Measurements from ENCODE around the gene ZC3H7B.
"Not testable (repeated sequence)": the region's sequence is repeated elsewhere in the genome, so short reads cannot be mapped to it uniquely, and the experiment has no call there.

Gene ZC3H7B

GRCh38 chr22:41383085-41383484, 81.8 kb downstream of the ZC3H7B start:
- Histone ChIP-seq H3K27ac (ENCODE audit: low read depth, low read length) (no peak overlapping the region), H2AFZ (ENCODE audit: low read length, unreplicated experiment) (no peak overlapping the region), H3K4me3 (ENCODE audit: low read depth, low read length) (peak overlapping the region; percentile 89; the same call in 1 of the 2 replicates)

GRCh38 chr22:41384128-41384527, 82.8 kb downstream of the ZC3H7B start:
- H2AFZ ChIP-seq (ENCODE audit: low read length, unreplicated experiment): no peak overlapping the region
- no peak overlapping the region for H3K27ac ChIP-seq (ENCODE audit: low read depth, low read length)
- H3K27me3 ChIP-seq (ENCODE audit: insufficient read depth, low read length): no peaks in the 10 kb centered on the region
- H3K4me3 ChIP-seq (ENCODE audit: low read depth, low read length): no peak overlapping the region
- no peaks in the 10 kb centered on the region for H3K79me2 ChIP-seq (ENCODE audit: control insufficient read depth, insufficient read depth, low read length, unreplicated experiment)
- peaks cover 7% of the 10 kb centered on the region for H3K4me1 ChIP-seq (ENCODE audit: control insufficient read depth, insufficient read depth, low read length, unreplicated experiment)
- H3K36me3 ChIP-seq (ENCODE audit: insufficient read depth, low read length): no peaks in the 10 kb centered on the region

More at GRCh38 chr22:41383085-41383484, 81.8 kb downstream of the ZC3H7B start:
- Histone ChIP-seq H3K79me2 (ENCODE audit: control insufficient read depth, insufficient read depth, low read length, unreplicated experiment) (no peaks in the 10 kb centered on the region), H3K4me1 (ENCODE audit: control insufficient read depth, insufficient read depth, low read length, unreplicated experiment) (peaks cover 7% of the 10 kb centered on the region), H3K27me3 (ENCODE audit: insufficient read depth, low read length) (no peaks in the 10 kb centered on the region), H3K36me3 (ENCODE audit: insufficient read depth, low read length) (no peaks in the 10 kb centered on the region)

GRCh38 chr22:41387341-41387740, 86.0 kb downstream of the ZC3H7B start:
- no peak overlapping the region for H2AFZ ChIP-seq (ENCODE audit: low read length, unreplicated experiment)
- H3K4me1 ChIP-seq (ENCODE audit: control insufficient read depth, insufficient read depth, low read length, unreplicated experiment): no peaks in the 10 kb centered on the region
- no peaks in the 10 kb centered on the region for H3K36me3 ChIP-seq (ENCODE audit: insufficient read depth, low read length)
- no peaks in the 10 kb centered on the region for H3K27me3 ChIP-seq (ENCODE audit: insufficient read depth, low read length)
- H3K79me2 ChIP-seq (ENCODE audit: control insufficient read depth, insufficient read depth, low read length, unreplicated experiment): no peaks in the 10 kb centered on the region
- no peak overlapping the region for H3K27ac ChIP-seq (ENCODE audit: low read depth, low read length)
- H3K4me3 ChIP-seq (ENCODE audit: low read depth, low read length): no peak overlapping the region

GRCh38 chr22:41394012-41394356, 92.7 kb downstream of the ZC3H7B start:
- Histone ChIP-seq H3K27ac (ENCODE audit: low read depth, low read length) (no peak overlapping the region), H3K27me3 (ENCODE audit: insufficient read depth, low read length) (no peaks in the 10 kb centered on the region), H2AFZ (ENCODE audit: low read length, unreplicated experiment) (peak overlapping the region; percentile 25), H3K4me3 (ENCODE audit: low read depth, low read length) (no peak overlapping the region), H3K79me2 (ENCODE audit: control insufficient read depth, insufficient read depth, low read length, unreplicated experiment) (no peaks in the 10 kb centered on the region), H3K4me1 (ENCODE audit: control insufficient read depth, insufficient read depth, low read length, unreplicated experiment) (peaks cover 5% of the 10 kb centered on the region), H3K36me3 (ENCODE audit: insufficient read depth, low read length) (no peaks in the 10 kb centered on the region)

GRCh38 chr22:41395531-41396240, 94.4 kb downstream of the ZC3H7B start:
- Histone ChIP-seq H3K4me3 (ENCODE audit: low read depth, low read length) (no peak overlapping the region), H3K36me3 (ENCODE audit: insufficient read depth, low read length) (no peaks in the 10 kb centered on the region), H3K27me3 (ENCODE audit: insufficient read depth, low read length) (no peaks in the 10 kb centered on the region), H2AFZ (ENCODE audit: low read length, unreplicated experiment) (no peak overlapping the region), H3K4me1 (ENCODE audit: control insufficient read depth, insufficient read depth, low read length, unreplicated experiment) (peaks cover 5% of the 10 kb centered on the region), H3K79me2 (ENCODE audit: control insufficient read depth, insufficient read depth, low read length, unreplicated experiment) (no peaks in the 10 kb centered on the region), H3K27ac (ENCODE audit: low read depth, low read length) (no peak overlapping the region)

GRCh38 chr22:41397143-41397811, 96.0 kb downstream of the ZC3H7B start:
- Histone ChIP-seq H3K27me3 (ENCODE audit: insufficient read depth, low read length) (no peaks in the 10 kb centered on the region), H3K4me3 (ENCODE audit: low read depth, low read length) (no peak overlapping the region), H3K36me3 (ENCODE audit: insufficient read depth, low read length) (no peaks in the 10 kb centered on the region), H3K4me1 (ENCODE audit: control insufficient read depth, insufficient read depth, low read length, unreplicated experiment) (peaks cover 6% of the 10 kb centered on the region), H2AFZ (ENCODE audit: low read length, unreplicated experiment) (no peak overlapping the region), H3K27ac (ENCODE audit: low read depth, low read length) (no peak overlapping the region), H3K79me2 (ENCODE audit: control insufficient read depth, insufficient read depth, low read length, unreplicated experiment) (no peaks in the 10 kb centered on the region)

GRCh38 chr22:41398921-41399320, 97.6 kb downstream of the ZC3H7B start:
- Histone ChIP-seq H3K27ac (ENCODE audit: low read depth, low read length) (no peak overlapping the region), H3K27me3 (ENCODE audit: insufficient read depth, low read length) (no peaks in the 10 kb centered on the region), H3K4me3 (ENCODE audit: low read depth, low read length) (no peak overlapping the region), H2AFZ (ENCODE audit: low read length, unreplicated experiment) (no peak overlapping the region), H3K4me1 (ENCODE audit: control insufficient read depth, insufficient read depth, low read length, unreplicated experiment) (peaks cover 6% of the 10 kb centered on the region), H3K79me2 (ENCODE audit: control insufficient read depth, insufficient read depth, low read length, unreplicated experiment) (no peaks in the 10 kb centered on the region), H3K36me3 (ENCODE audit: insufficient read depth, low read length) (no peaks in the 10 kb centered on the region)

GRCh38 chr22:41401781-41402648, 100.7 kb downstream of the ZC3H7B start:
- Histone ChIP-seq H3K4me1 (ENCODE audit: control insufficient read depth, insufficient read depth, low read length, unreplicated experiment) (peaks cover 8% of the 10 kb centered on the region), H3K4me3 (ENCODE audit: low read depth, low read length) (no peak overlapping the region), H3K27me3 (ENCODE audit: insufficient read depth, low read length) (no peaks in the 10 kb centered on the region), H3K79me2 (ENCODE audit: control insufficient read depth, insufficient read depth, low read length, unreplicated experiment) (no peaks in the 10 kb centered on the region), H2AFZ (ENCODE audit: low read length, unreplicated experiment) (no peak overlapping the region), H3K36me3 (ENCODE audit: insufficient read depth, low read length) (no peaks in the 10 kb centered on the region), H3K27ac (ENCODE audit: low read depth, low read length) (no peak overlapping the region)

- H3K27me3 ChIP-seq (ENCODE audit: insufficient read depth, low read length); H3K27ac ChIP-seq (ENCODE audit: low read depth, low read length); H3K4me1 ChIP-seq (ENCODE audit: control insufficient read depth, insufficient read depth, low read length, unreplicated experiment); H3K36me3 ChIP-seq (ENCODE audit: insufficient read depth, low read length); H3K79me2 ChIP-seq (ENCODE audit: control insufficient read depth, insufficient read depth, low read length, unreplicated experiment); H2AFZ ChIP-seq (ENCODE audit: low read length, unreplicated experiment); H3K4me3 ChIP-seq (ENCODE audit: low read depth, low read length): not testable (repeated sequence)
Measured at GRCh38 chr22:41402851-41403250, 101.5 kb downstream of the ZC3H7B start.

- no peaks in the 10 kb centered on the region for H3K36me3 ChIP-seq (ENCODE audit: insufficient read depth, low read length)
- H3K27ac ChIP-seq (ENCODE audit: low read depth, low read length): no peak overlapping the region
- H3K4me3 ChIP-seq (ENCODE audit: low read depth, low read length): no peak overlapping the region
- no peaks in the 10 kb centered on the region for H3K27me3 ChIP-seq (ENCODE audit: insufficient read depth, low read length)
- no peak overlapping the region for H2AFZ ChIP-seq (ENCODE audit: low read length, unreplicated experiment)
- H3K79me2 ChIP-seq (ENCODE audit: control insufficient read depth, insufficient read depth, low read length, unreplicated experiment): no peaks in the 10 kb centered on the region
- peaks cover 8% of the 10 kb centered on the region for H3K4me1 ChIP-seq (ENCODE audit: control insufficient read depth, insufficient read depth, low read length, unreplicated experiment)
Measured at GRCh38 chr22:41403532-41404318, 102.4 kb downstream of the ZC3H7B start.
